Heart left ventricle (tissue), 16 donors: ENCODE results near the gene MRC1. TPM values are rescaled to one million over a fixed set of nuclear protein-coding genes. Genes with fewer than 3 reads are reported as not detected.

Experiments
- ATAC-seq, 4 donors: fragments of 200-7000 bp; cut with Tn5 transposase; one replicate each; pipeline ENCODE4 v1.9.1; 2020 to 2022; ENCODE audit warnings: moderate library complexity in 4 of 4, mild to moderate bottlenecking in 3 of 4, moderate number of reproducible peaks in 1 of 4
- DNase-seq, 5 donors: peaks; one replicate each; pipeline ENCODE4 v3.0.0-alpha.2; 2020
- H3K27ac ChIP-seq, 12 donors: fragments of 200-600 bp; sonication (generic) in 4 of 12; one replicate each; pipeline versions ENCODE4 v1.5.0 to v1.8.0; 2016 to 2022; ENCODE audit warnings: mild to moderate bottlenecking in 2 of 12
- H3K27me3 ChIP-seq, 9 donors: fragments of 200-600 bp; sonication (generic) in 2 of 9; one replicate each; pipeline versions ENCODE4 v1.5.1 to v1.8.0; 2016 to 2022; ENCODE audit warnings: mild to moderate bottlenecking in 3 of 9
- H3K36me3 ChIP-seq, 9 donors: fragments of 200-600 bp; sonication (generic) in 2 of 9; one replicate each; pipeline versions ENCODE4 v1.5.0 to v1.8.0; 2018 to 2022; ENCODE audit warnings: mild to moderate bottlenecking in 2 of 9
- H3K4me1 ChIP-seq, 12 donors: fragments of 200-600 bp; sonication (generic) in 4 of 12; one replicate each; pipeline versions ENCODE4 v1.5.0 to v1.8.0; 2016 to 2022; ENCODE audit warnings: mild to moderate bottlenecking in 3 of 12
- H3K4me3 ChIP-seq, 12 donors: fragments of 200-600 bp; sonication (generic) in 4 of 12; one replicate each; pipeline versions ENCODE4 v1.5.0 to v1.8.0; 2017 to 2022; ENCODE audit warnings: mild to moderate bottlenecking in 9 of 12, moderate library complexity in 4 of 12
- H3K9me3 ChIP-seq, 12 donors: fragments of 200-600 bp; sonication (generic) in 4 of 12; one replicate each; pipeline versions ENCODE4 v1.5.0 to v1.8.0; 2016 to 2022; ENCODE audit warnings: mild to moderate bottlenecking in 1 of 12
- POLR2A ChIP-seq, 2 donors: fragments of 450-650 bp; IDR thresholded peaks; one replicate each; pipeline ENCODE4 v1.6.1; 2017; ENCODE audit warnings: antibody characterized with exemption in 2 of 2, mild to moderate bottlenecking in 2 of 2, moderate library complexity in 2 of 2
- WGBS, 4 donors: extraction: QIAGEN DNeasy Blood & Tissue Kit in 2 of 4; methylation state at CpG; one replicate each; pipeline versions ENCODE4 v1.1.5 to v1.1.7; 2013 to 2018; 5-methylcytosine and 5-hydroxymethylcytosine counted together
- intact Hi-C, 10 donors: fragments of 100-400 bp; cut with DNase I; formaldehyde crosslinking; loops; one replicate each; pipeline versions ENCODE4 v1.11.1 to v1.14.2; 2022
- polyA plus RNA-seq, 2 donors: library from polyadenylated mRNA; stranded (reverse); fragments of 200-250 nt; gene quantifications; one replicate each; pipeline ENCODE4 v1.2.3, GENCODE V29; 2013
- total RNA-seq, 9 donors: library from RNA; depleted of rRNA in 2 of 9; stranded (reverse); fragments of >200 nt in 2 of 9; fragmentation: NEBNext Ultra II Directional in 3 of 9; extraction: Animal tissue kit (Norgen Biotek cat#: 25700) in 3 of 9; gene quantifications; one replicate each; pipeline versions ENCODE4 v1.1.0 to v1.2.4, GENCODE V29; 2016 to 2023
- TF ChIP-seq, protein P1 (sequence below), 12 donors: fragments of 200-600 bp; sonication (generic) in 4 of 12; IDR thresholded peaks; one replicate each; pipeline versions ENCODE4 v1.5.0 to v1.8.0; 2018 to 2022; ENCODE audit warnings: antibody characterized with exemption in 12 of 12, mild to moderate bottlenecking in 5 of 12
- donor health status: ischemic (EF 13 %, LVEDD 7.1; RV severe dilation, severe dysfunction).
- donor health status: healthy with polysubstance abuse.
- donor health status: DM: no; HTN: yes; CAD: no.
- donor health status: DM: no; HTN: no; CAD: no.
- donor health status: ischemic (EF 25% LVEDD 6.9; RV normal size, moderate dysfunction).
- donor health status: ischemic (EF 25% LVEDD 5.7; RV mildly dilated, moderate dysfunction).
- donor health status: healthy.
- donor health status: DM: yes; HTN: yes; CAD: no.
- donor health status: ischemic (EF 35%, LVEDD 5.7; RV mildly dilated, moderate dysfunction).
- donor health status: nonischemic (EF 11% LVEDD 7.7; RV severe dilation, severe dysfunction).
- donor health status: DM: yes; HTN: yes; CAD: no.
- donor health status: PGD.
- donor health status: ischemic (EF 29% LVEDD 5.4; RV normal size, mild dysfunction).
- donor health status: nonischemic (EF 23%, LVEDD 6.1; RV moderate dilation, normal function).

The MRC1 gene
- total and polyA plus RNA-seq, 11 donors, result 3.1 to 144 (median 9.7) TPM

GRCh38 chr10:17780727-17781126 is 28.4 kb upstream of the MRC1 start:
- ATAC-seq, result no peak
- Histone ChIP-seq H3K4me3 (no peak overlapping the region), H3K36me3 (no peaks in the 10 kb centered on the region), H3K27ac (no peak overlapping the region), H3K27me3 (no peaks in the 10 kb centered on the region), H3K9me3 (no peaks in the 10 kb centered on the region), H3K4me1 (peaks cover 0 to 46% (median 6%) of the 10 kb centered on the region in 12 donors)
- 89 to 95% (median 93%) methylated on average over 4 of the region's 4 CpGs for WGBS, 4 donors
- intact Hi-C loops, result no loop called here
- DNase-seq, result no peak
- TF ChIP-seq, protein P1, sequence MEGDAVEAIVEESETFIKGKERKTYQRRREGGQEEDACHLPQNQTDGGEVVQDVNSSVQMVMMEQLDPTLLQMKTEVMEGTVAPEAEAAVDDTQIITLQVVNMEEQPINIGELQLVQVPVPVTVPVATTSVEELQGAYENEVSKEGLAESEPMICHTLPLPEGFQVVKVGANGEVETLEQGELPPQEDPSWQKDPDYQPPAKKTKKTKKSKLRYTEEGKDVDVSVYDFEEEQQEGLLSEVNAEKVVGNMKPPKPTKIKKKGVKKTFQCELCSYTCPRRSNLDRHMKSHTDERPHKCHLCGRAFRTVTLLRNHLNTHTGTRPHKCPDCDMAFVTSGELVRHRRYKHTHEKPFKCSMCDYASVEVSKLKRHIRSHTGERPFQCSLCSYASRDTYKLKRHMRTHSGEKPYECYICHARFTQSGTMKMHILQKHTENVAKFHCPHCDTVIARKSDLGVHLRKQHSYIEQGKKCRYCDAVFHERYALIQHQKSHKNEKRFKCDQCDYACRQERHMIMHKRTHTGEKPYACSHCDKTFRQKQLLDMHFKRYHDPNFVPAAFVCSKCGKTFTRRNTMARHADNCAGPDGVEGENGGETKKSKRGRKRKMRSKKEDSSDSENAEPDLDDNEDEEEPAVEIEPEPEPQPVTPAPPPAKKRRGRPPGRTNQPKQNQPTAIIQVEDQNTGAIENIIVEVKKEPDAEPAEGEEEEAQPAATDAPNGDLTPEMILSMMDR (IDR thresholded peaks at IDR 0.05), result no peak
- no peak for TF ChIP-seq POLR2A (IDR thresholded peaks at IDR 0.05)

GRCh38 chr10:17781856-17782255 is 27.3 kb upstream of the MRC1 start:
- H3K9me3 ChIP-seq, result no peaks in the 10 kb centered on the region
- H3K4me3 ChIP-seq, result no peak overlapping the region
- no peak for TF ChIP-seq POLR2A (IDR thresholded peaks at IDR 0.05)
- TF ChIP-seq, protein P1 (IDR thresholded peaks at IDR 0.05), result peak in 2 of 12 donors; percentile 20 to 24
- peaks cover 0 to 57% (median 6%) of the 10 kb centered on the region in 12 donors for H3K4me1 ChIP-seq
- no peaks in the 10 kb centered on the region for H3K27me3 ChIP-seq
- no peaks in the 10 kb centered on the region for H3K36me3 ChIP-seq
- peak in 2 of 4 donors; percentile 37 to 46 for ATAC-seq
- 56 to 77% (median 71%) methylated on average over 2 of the region's 2 CpGs for WGBS, 4 donors
- no peak overlapping the region for H3K27ac ChIP-seq
- intact Hi-C loops, result no loop called here
- DNase-seq, result no peak

DNA sequence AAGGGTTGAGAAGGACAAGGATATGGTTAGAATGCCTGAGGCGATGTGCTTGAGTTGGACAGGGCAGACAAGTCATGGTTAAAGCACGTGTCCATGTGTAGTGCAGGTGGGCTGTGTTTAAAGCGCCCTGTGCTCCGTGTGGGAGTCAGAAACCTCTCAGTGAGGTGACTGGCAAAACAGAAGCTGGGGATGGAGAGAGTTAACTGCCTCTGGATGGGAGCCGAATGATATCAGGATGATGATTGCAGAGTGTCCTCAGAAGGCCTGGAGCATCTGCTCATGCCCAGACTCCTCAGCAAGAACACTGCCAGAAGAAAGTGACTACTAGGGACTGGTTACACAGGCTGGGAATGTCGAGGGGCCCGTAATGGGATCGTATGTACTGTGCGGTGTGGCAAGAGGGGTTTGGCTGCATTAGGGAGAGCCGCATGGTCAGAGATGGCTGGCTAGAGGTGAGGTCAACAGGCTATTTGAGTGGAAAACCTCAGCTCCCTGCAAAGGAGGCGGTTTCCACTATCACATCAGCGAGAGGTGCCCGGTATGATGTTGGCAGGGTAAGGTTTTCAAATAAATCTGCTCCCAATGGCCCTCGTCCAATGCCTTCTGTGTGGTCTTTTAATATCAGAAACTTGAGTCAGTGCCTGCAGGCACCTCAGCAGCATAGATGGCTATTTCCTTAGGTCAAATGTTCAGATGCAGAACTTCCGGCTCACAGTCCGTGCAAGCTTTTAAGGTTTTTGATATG is 26.1 kb upstream of the MRC1 start:
- intact Hi-C loops, result no loop called here
- peaks cover 0 to 66% (median 6%) of the 10 kb centered on the region in 12 donors for H3K4me1 ChIP-seq
- no peaks in the 10 kb centered on the region for H3K27me3 ChIP-seq
- 37 to 51% (median 41%) methylated on average over 16 of the region's 16 CpGs for WGBS, 4 donors
- H3K4me3 ChIP-seq, result peak overlapping the region in 2 of 12 donors; percentile 2 to 24
- peak in 3 of 4 donors; percentile 51 to 72 (median 63) for ATAC-seq
- H3K9me3 ChIP-seq, result no peaks in the 10 kb centered on the region
- H3K36me3 ChIP-seq, result no peaks in the 10 kb centered on the region
- DNase-seq, result peak in 1 of 5 donors; percentile 34
- TF ChIP-seq, protein P1 (IDR thresholded peaks at IDR 0.05), result no peak
- peak overlapping the region in 7 of 12 donors; percentile 11 to 88 (median 25) for H3K27ac ChIP-seq

GRCh38 chr10:17783751-17784150 is 25.4 kb upstream of the MRC1 start:
- H3K36me3 ChIP-seq, result no peaks in the 10 kb centered on the region
- H3K27me3 ChIP-seq, result no peaks in the 10 kb centered on the region
- 55 to 71% (median 59%) methylated on average over 1 of the region's 1 CpG for WGBS, 4 donors
- DNase-seq (no peak), ATAC-seq (no peak)
- peaks cover 0 to 66% (median 6%) of the 10 kb centered on the region in 12 donors for H3K4me1 ChIP-seq
- intact Hi-C loops, result no loop called here
- H3K27ac ChIP-seq, result peak overlapping the region in 6 of 12 donors; percentile 11 to 88 (median 31)
- no peak for TF ChIP-seq POLR2A (IDR thresholded peaks at IDR 0.05)
- TF ChIP-seq, protein P1 (IDR thresholded peaks at IDR 0.05), result no peak
- no peaks in the 10 kb centered on the region for H3K9me3 ChIP-seq
- peak overlapping the region in 2 of 12 donors; percentile 2 to 24 for H3K4me3 ChIP-seq
